HCT116 (cell line): ENCODE measurements around the gene CAMTA2. TPM values are rescaled to one million over a fixed set of nuclear protein-coding genes. Genes with fewer than 3 reads are reported as not detected.

ENCODE experiments used
- ATAC-seq: fragments of 200-7000 bp; cut with Tn5 transposase; 2 replicates; pipeline ENCODE4 v1.9.1; 2020; ENCODE audit warnings: mild to moderate bottlenecking, moderate library complexity
- BruUV-seq: library from RNA; stranded (reverse); fragments of 400-500 nt; replicated peaks from 2 replicates; lab custom pipeline; 2021; lab: Mats Ljungman, UMichigan
- CTCF ChIA-PET: fragments of 300-600 bp; sonication (Branson Sonifier 250); formaldehyde crosslinking; loops from one replicate; lab custom pipeline; 2021; ENCODE audit warnings: antibody characterized with exemption; lab: Charles Lee
- POLR2A ChIA-PET: fragments of 300-600, 350-600 bp; sonication (Branson Sonifier 250); formaldehyde crosslinking; loops from one replicate; lab custom pipeline; 2021; ENCODE audit warnings: antibody characterized with exemption; lab: Charles Lee
- RAD21 ChIA-PET, 2 experiments: fragments of 300-600 bp; sonication (Branson Sonifier 250); formaldehyde crosslinking; loops; one replicate each; lab custom pipeline; 2023; ENCODE audit warnings: low total read pairs in 2 of 2; ENCODE audit not compliant: uncharacterized antibody in 2 of 2, unreplicated experiment in 2 of 2, low non-redundant PET in 1 of 2; lab: Charles Lee
- DNase-seq: peaks from one replicate; pipeline ENCODE4 v3.0.0-alpha.2; 2010; ENCODE audit warnings: low read depth, low spot score
- H2AFZ ChIP-seq: fragments of 200-600 bp; shearing (Covaris generic), sonication (generic); 2 replicates; pipeline ENCODE4 v1.6.1; 2017; ENCODE audit warnings: low read depth, mixed run types, mixed read lengths, antibody characterized with exemption, low read length; ENCODE audit not compliant: poor library complexity, severe bottlenecking
- H3K27ac ChIP-seq: 2 replicates; pipeline ENCODE4 v1.5.1; 2012; ENCODE audit warnings: low read depth, low read length
- H3K27me3 ChIP-seq: fragments of 200-600 bp; sonication (generic); 2 replicates; pipeline ENCODE4 v1.6.1; 2016; ENCODE audit warnings: mixed run types, low read length, mixed read lengths; ENCODE audit not compliant: insufficient read depth
- H3K36me3 ChIP-seq, 2 experiments: fragments of 200-500 bp in 1 of 2; fragments of 200-600 bp in 1 of 2; sonication (Bioruptor generic) in 1 of 2; sonication (generic) in 1 of 2; 2 replicates each; pipeline versions ENCODE4 v1.5.1 to v1.6.1; 2014 to 2016; ENCODE audit warnings: low read length in 2 of 2, inconsistent platforms in 1 of 2, mixed read lengths in 1 of 2, mixed run types in 1 of 2; ENCODE audit not compliant: insufficient read depth in 2 of 2, control insufficient read depth in 1 of 2
- H3K4me1 ChIP-seq, 2 experiments: fragments of 200-600 bp in 1 of 2; sonication (generic) in 1 of 2; 2 replicates each; pipeline versions ENCODE4 v1.5.1 to v1.6.1; 2012 to 2017; ENCODE audit warnings: low read length in 2 of 2, inconsistent platforms in 1 of 2, mild to moderate bottlenecking in 1 of 2, mixed read lengths in 1 of 2, mixed run types in 1 of 2, moderate library complexity in 1 of 2; ENCODE audit not compliant: insufficient read depth in 2 of 2, control insufficient read depth in 1 of 2
- H3K4me2 ChIP-seq: fragments of 200-600 bp; sonication (generic); 2 replicates; pipeline ENCODE4 v1.6.1; 2017; ENCODE audit warnings: mixed run types, low read length, mixed read lengths
- H3K4me3 ChIP-seq, 2 experiments: fragments of 200-600 bp in 1 of 2; sonication (generic) in 1 of 2; replicated peaks in 1 of 2; 2 replicates each; pipeline ENCODE4 v1.5.1; 2011 to 2016; ENCODE audit warnings: low read length in 2 of 2, control low read depth in 1 of 2, low read depth in 1 of 2, mild to moderate bottlenecking in 1 of 2, mixed read lengths in 1 of 2, mixed run types in 1 of 2
- H3K79me2 ChIP-seq: fragments of 200-600 bp; sonication (generic); 2 replicates; pipeline ENCODE4 v1.6.1; 2017; ENCODE audit warnings: mild to moderate bottlenecking, mixed run types, low read length, moderate library complexity, mixed read lengths; ENCODE audit not compliant: insufficient read depth
- H3K9ac ChIP-seq: fragments of 200-600 bp; sonication (generic); 2 replicates; pipeline ENCODE4 v1.6.1; 2016; ENCODE audit warnings: low read length, mixed read lengths
- H3K9me2 ChIP-seq: fragments of 200-600 bp; sonication (generic), shearing (Covaris generic); 2 replicates; pipeline ENCODE4 v1.6.1; 2017; ENCODE audit warnings: mixed run types, mild to moderate bottlenecking, moderate library complexity; ENCODE audit not compliant: insufficient read depth
- H3K9me3 ChIP-seq, 2 experiments: fragments of 200-500 bp in 1 of 2; fragments of 200-600 bp in 1 of 2; sonication (Bioruptor generic) in 1 of 2; sonication (generic) in 1 of 2; 2 replicates each; pipeline ENCODE4 v1.6.1; 2014 to 2017; ENCODE audit warnings: low read length in 2 of 2, mixed read lengths in 2 of 2, inconsistent platforms in 1 of 2, low read depth in 1 of 2, mild to moderate bottlenecking in 1 of 2, mixed run types in 1 of 2, moderate library complexity in 1 of 2; ENCODE audit not compliant: control insufficient read depth in 1 of 2, insufficient read depth in 1 of 2
- H4K20me1 ChIP-seq: fragments of 200-600 bp; sonication (generic), shearing (Covaris generic); 2 replicates; pipeline ENCODE4 v1.6.1; 2017; ENCODE audit warnings: mixed run types, mild to moderate bottlenecking, moderate library complexity; ENCODE audit not compliant: insufficient read depth
- CTCF ChIP-seq, 3 experiments: fragments of 200-600 bp in 1 of 3; sonication (generic) in 1 of 3; IDR thresholded peaks in 2 of 3; conservative IDR thresholded peaks in 1 of 3; 2 replicates each; pipeline ENCODE4 v1.5.1; 2012 to 2017; ENCODE audit warnings: low read depth in 2 of 3, low read length in 2 of 3, antibody characterized with exemption in 1 of 3, borderline replicate concordance in 1 of 3, control low read depth in 1 of 3, mild to moderate bottlenecking in 1 of 3, mixed read lengths in 1 of 3, mixed run types in 1 of 3, moderate library complexity in 1 of 3; ENCODE audit not compliant: insufficient read depth in 1 of 3
- EGR1 ChIP-seq: IDR thresholded peaks from 2 replicates; pipeline ENCODE4 v1.6.1; 2012; ENCODE audit warnings: low read depth
- ELF1 ChIP-seq: IDR thresholded peaks from 2 replicates; pipeline ENCODE4 v1.6.1; 2012; ENCODE audit warnings: low read depth, borderline replicate concordance
- FOSL1 ChIP-seq: IDR thresholded peaks from 2 replicates; pipeline ENCODE4 v1.6.1; 2012; ENCODE audit warnings: low read depth
- JUND ChIP-seq: IDR thresholded peaks from 2 replicates; pipeline ENCODE4 v1.6.1; 2012
- SIN3A ChIP-seq: IDR thresholded peaks from 2 replicates; pipeline ENCODE4 v1.6.1; 2012; ENCODE audit warnings: low read depth
- TCF7L2 ChIP-seq: IDR thresholded peaks from 2 replicates; pipeline ENCODE4 v1.7.0; 2011; ENCODE audit warnings: borderline replicate concordance, inconsistent platforms; ENCODE audit not compliant: insufficient read depth, insufficient read length; ENCODE audit errors: extremely low read depth
- YY1 ChIP-seq: IDR thresholded peaks from 2 replicates; pipeline ENCODE4 v1.6.1; 2011; ENCODE audit warnings: low read length, low read depth, moderate library complexity, mild to moderate bottlenecking; ENCODE audit not compliant: insufficient replicate concordance; ENCODE audit errors: extremely low read depth
- ZFX ChIP-seq: fragments of 450-650 bp; IDR thresholded peaks from 2 replicates; pipeline ENCODE4 v1.6.1; 2017
- ZNF274 ChIP-seq: fragments of 200-500 bp; sonication (Bioruptor generic); IDR thresholded peaks from 2 replicates; pipeline ENCODE4 v1.6.1; 2014; ENCODE audit warnings: mild to moderate bottlenecking, low read depth, low read length, inconsistent platforms
- intact Hi-C: fragments of 100-400 bp; cut with micrococcal nuclease; formaldehyde crosslinking; loops from 2 replicates; pipeline ENCODE4 v1.10.0; 2022
- total RNA-seq: library from RNA; stranded (reverse); gene quantifications from one replicate; pipeline ENCODE4 v1.2.1, GENCODE V29; 2021; ENCODE audit not compliant: unreplicated experiment
- TF ChIP-seq, protein P1 (sequence below): IDR thresholded peaks from 2 replicates; pipeline ENCODE4 v1.6.1; 2011; ENCODE audit warnings: mild to moderate bottlenecking, low read length, moderate library complexity; ENCODE audit not compliant: insufficient replicate concordance; ENCODE audit errors: extremely low read depth

The CAMTA2 gene
- total RNA-seq, 1 experiment from 2014 or later: 37.8 TPM

- Histone ChIP-seq H3K27ac (no peak overlapping the region), H3K36me3 (no peaks in the 10 kb centered on the region), H2AFZ (no peak overlapping the region), H4K20me1 (no peaks in the 10 kb centered on the region), H3K9ac (no peak overlapping the region), H3K4me3 (no peak overlapping the region), H3K4me1 (no peaks in the 10 kb centered on the region), H3K9me3 (no peaks in the 10 kb centered on the region), H3K79me2 (no peaks in the 10 kb centered on the region), H3K9me2 (no peaks in the 10 kb centered on the region), H3K4me2 (no peak overlapping the region), H3K27me3 (no peaks in the 10 kb centered on the region)
- ATAC-seq (no peak), DNase-seq (no peak)
- ChIA-PET CTCF (no interaction called here), RAD21 (no interaction called here), POLR2A (no interaction called here)
- intact Hi-C loops: loop anchor here (2.0 kb wide), 1 partner anchor 14 kb away; no protein-coding TSS in a partner anchor
- no peak for TF ChIP-seq TCF7L2
- TF ChIP-seq, protein P1, sequence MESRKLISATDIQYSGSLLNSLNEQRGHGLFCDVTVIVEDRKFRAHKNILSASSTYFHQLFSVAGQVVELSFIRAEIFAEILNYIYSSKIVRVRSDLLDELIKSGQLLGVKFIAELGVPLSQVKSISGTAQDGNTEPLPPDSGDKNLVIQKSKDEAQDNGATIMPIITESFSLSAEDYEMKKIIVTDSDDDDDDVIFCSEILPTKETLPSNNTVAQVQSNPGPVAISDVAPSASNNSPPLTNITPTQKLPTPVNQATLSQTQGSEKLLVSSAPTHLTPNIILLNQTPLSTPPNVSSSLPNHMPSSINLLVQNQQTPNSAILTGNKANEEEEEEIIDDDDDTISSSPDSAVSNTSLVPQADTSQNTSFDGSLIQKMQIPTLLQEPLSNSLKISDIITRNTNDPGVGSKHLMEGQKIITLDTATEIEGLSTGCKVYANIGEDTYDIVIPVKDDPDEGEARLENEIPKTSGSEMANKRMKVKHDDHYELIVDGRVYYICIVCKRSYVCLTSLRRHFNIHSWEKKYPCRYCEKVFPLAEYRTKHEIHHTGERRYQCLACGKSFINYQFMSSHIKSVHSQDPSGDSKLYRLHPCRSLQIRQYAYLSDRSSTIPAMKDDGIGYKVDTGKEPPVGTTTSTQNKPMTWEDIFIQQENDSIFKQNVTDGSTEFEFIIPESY: no peak
- TF ChIP-seq FOSL1: no peak
- no peak for TF ChIP-seq ELF1
- TF ChIP-seq ZFX: no peak
- TF ChIP-seq CTCF (IDR thresholded peaks at IDR 0.05 in 2 of 3, conservative IDR thresholded peaks at IDR 0.05 in 1 of 3; ENCODE audit: borderline replicate concordance in 1 of 3, insufficient read depth in 1 of 3, low read depth in 2 of 3, low read length in 2 of 3): no peak
- TF ChIP-seq EGR1: no peak
- TF ChIP-seq SIN3A: no peak
- no peak for TF ChIP-seq YY1
- no peak for TF ChIP-seq ZNF274
- no peak for TF ChIP-seq JUND
- BruUV-seq: no TSS peak
Observed at GRCh38 chr17:4920351-4921048, 67.0 kb downstream of the CAMTA2 start.
